Sigmoid colon (tissue), 4 donors: ENCODE measurements around the gene GAA.

Experiments
- EP300 ChIP-seq, 4 donors: sonication (generic); formaldehyde crosslinking; IDR thresholded peaks; one replicate each; pipeline ENCODE4 v1.6.1; 2017; ENCODE audit warnings: antibody characterized with exemption in 4 of 4
- POLR2AphosphoS5 ChIP-seq, 4 donors: sonication (generic); formaldehyde crosslinking; IDR thresholded peaks; one replicate each; pipeline ENCODE4 v1.6.1; 2017; ENCODE audit warnings: antibody characterized with exemption in 4 of 4
- TF ChIP-seq, protein P1 (sequence below), 4 experiments: fragments of 450-650 bp in 3 of 4; fragments of 200-600 bp in 1 of 4; IDR thresholded peaks; one replicate each; pipeline ENCODE4 v1.5.1; 2016 to 2019; ENCODE audit warnings: antibody characterized with exemption in 4 of 4, mild to moderate bottlenecking in 3 of 4, moderate library complexity in 2 of 4

GRCh38 chr17:80103449-80104085 is 2.2 kb downstream of the GAA start:
- TF ChIP-seq POLR2AphosphoS5 (IDR thresholded peaks at IDR 0.05) (no peak), EP300 (IDR thresholded peaks at IDR 0.05) (no peak)
- TF ChIP-seq, protein P1, sequence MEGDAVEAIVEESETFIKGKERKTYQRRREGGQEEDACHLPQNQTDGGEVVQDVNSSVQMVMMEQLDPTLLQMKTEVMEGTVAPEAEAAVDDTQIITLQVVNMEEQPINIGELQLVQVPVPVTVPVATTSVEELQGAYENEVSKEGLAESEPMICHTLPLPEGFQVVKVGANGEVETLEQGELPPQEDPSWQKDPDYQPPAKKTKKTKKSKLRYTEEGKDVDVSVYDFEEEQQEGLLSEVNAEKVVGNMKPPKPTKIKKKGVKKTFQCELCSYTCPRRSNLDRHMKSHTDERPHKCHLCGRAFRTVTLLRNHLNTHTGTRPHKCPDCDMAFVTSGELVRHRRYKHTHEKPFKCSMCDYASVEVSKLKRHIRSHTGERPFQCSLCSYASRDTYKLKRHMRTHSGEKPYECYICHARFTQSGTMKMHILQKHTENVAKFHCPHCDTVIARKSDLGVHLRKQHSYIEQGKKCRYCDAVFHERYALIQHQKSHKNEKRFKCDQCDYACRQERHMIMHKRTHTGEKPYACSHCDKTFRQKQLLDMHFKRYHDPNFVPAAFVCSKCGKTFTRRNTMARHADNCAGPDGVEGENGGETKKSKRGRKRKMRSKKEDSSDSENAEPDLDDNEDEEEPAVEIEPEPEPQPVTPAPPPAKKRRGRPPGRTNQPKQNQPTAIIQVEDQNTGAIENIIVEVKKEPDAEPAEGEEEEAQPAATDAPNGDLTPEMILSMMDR (IDR thresholded peaks at IDR 0.05) = no peak
